ENCODE measurements around the gene SLX4IP.

- TF ChIP-seq, protein P1, sequence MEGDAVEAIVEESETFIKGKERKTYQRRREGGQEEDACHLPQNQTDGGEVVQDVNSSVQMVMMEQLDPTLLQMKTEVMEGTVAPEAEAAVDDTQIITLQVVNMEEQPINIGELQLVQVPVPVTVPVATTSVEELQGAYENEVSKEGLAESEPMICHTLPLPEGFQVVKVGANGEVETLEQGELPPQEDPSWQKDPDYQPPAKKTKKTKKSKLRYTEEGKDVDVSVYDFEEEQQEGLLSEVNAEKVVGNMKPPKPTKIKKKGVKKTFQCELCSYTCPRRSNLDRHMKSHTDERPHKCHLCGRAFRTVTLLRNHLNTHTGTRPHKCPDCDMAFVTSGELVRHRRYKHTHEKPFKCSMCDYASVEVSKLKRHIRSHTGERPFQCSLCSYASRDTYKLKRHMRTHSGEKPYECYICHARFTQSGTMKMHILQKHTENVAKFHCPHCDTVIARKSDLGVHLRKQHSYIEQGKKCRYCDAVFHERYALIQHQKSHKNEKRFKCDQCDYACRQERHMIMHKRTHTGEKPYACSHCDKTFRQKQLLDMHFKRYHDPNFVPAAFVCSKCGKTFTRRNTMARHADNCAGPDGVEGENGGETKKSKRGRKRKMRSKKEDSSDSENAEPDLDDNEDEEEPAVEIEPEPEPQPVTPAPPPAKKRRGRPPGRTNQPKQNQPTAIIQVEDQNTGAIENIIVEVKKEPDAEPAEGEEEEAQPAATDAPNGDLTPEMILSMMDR (IDR thresholded peaks at IDR 0.05; ENCODE audit: insufficient read depth, low read depth, low read length) = no peak
- no peak for TF ChIP-seq EZH2 (IDR thresholded peaks at IDR 0.05; ENCODE audit: insufficient read depth, low read length)
Observed at GRCh38 chr20:10490257-10490656, 55.2 kb downstream of the SLX4IP start.

Data from astrocyte (in vitro differentiated cells and primary cell).